ENCODE data around the gene MRGPRG. TPM values are rescaled to one million over a fixed set of nuclear protein-coding genes. Genes with fewer than 3 reads are reported as not detected.

Gene MRGPRG
- total and polyA plus RNA-seq, 4 donors: not detected

- H3K9ac ChIP-seq (ENCODE audit: insufficient read depth in 1 of 2, low read length in 2 of 2): no peak overlapping the region
- ATAC-seq (ENCODE audit: insufficient read depth, low FRiP score): no peak
- no peak overlapping the region for H3K27ac ChIP-seq (ENCODE audit: low read depth in 1 of 2, low read length in 1 of 2)
- no peaks in the 10 kb centered on the region for H3K9me3 ChIP-seq (ENCODE audit: control insufficient read depth in 4 of 4, insufficient read depth in 3 of 4, low read length in 3 of 4)
- DNase-seq: no peak
- no peak overlapping the region for H3K4me3 ChIP-seq
- 90 to 93% methylated on average over 17 of the region's 17 CpGs for WGBS, 2 donors
- TF ChIP-seq CTCF (IDR thresholded peaks at IDR 0.05; ENCODE audit: control extremely low read depth, extremely low read depth): no peak
- H3K27me3 ChIP-seq (ENCODE audit: control insufficient read depth in 3 of 3, insufficient read depth in 3 of 3, low read length in 2 of 3): no peaks in the 10 kb centered on the region
- no peaks in the 10 kb centered on the region for H3K36me3 ChIP-seq (ENCODE audit: control insufficient read depth in 4 of 4, insufficient read depth in 4 of 4, low read length in 4 of 4)
- peaks cover 0 to 3% (median 0%) of the 10 kb centered on the region in 5 donors for H3K4me1 ChIP-seq (ENCODE audit: control insufficient read depth in 5 of 5, insufficient read depth in 5 of 5, low read length in 5 of 5)
Measured at GRCh38 chr11:3188496-3189195, 30.0 kb downstream of the MRGPRG start.

- H3K4me3 ChIP-seq: no peak overlapping the region
- no peak overlapping the region for H3K27ac ChIP-seq (ENCODE audit: low read depth in 1 of 2, low read length in 1 of 2)
- no peak for ATAC-seq (ENCODE audit: insufficient read depth, low FRiP score)
- H3K4me1 ChIP-seq (ENCODE audit: control insufficient read depth in 5 of 5, insufficient read depth in 5 of 5, low read length in 5 of 5): peaks cover 0 to 3% (median 0%) of the 10 kb centered on the region in 5 donors
- H3K36me3 ChIP-seq (ENCODE audit: control insufficient read depth in 4 of 4, insufficient read depth in 4 of 4, low read length in 4 of 4): no peaks in the 10 kb centered on the region
- no peak for TF ChIP-seq CTCF (IDR thresholded peaks at IDR 0.05; ENCODE audit: control extremely low read depth, extremely low read depth)
- DNase-seq: no peak
- no peaks in the 10 kb centered on the region for H3K9me3 ChIP-seq (ENCODE audit: control insufficient read depth in 4 of 4, insufficient read depth in 3 of 4, low read length in 3 of 4)
- 86 to 88% methylated on average over 11 of the region's 11 CpGs for WGBS, 2 donors
- H3K9ac ChIP-seq (ENCODE audit: insufficient read depth in 1 of 2, low read length in 2 of 2): no peak overlapping the region
- no peaks in the 10 kb centered on the region for H3K27me3 ChIP-seq (ENCODE audit: control insufficient read depth in 3 of 3, insufficient read depth in 3 of 3, low read length in 2 of 3)
Measured at GRCh38 chr11:3186166-3186953, 32.3 kb downstream of the MRGPRG start.

GRCh38 chr11:3184732-3185347, 33.8 kb downstream of the MRGPRG start:
- DNase-seq (no peak), ATAC-seq (ENCODE audit: insufficient read depth, low FRiP score) (no peak)
- 66 to 79% methylated on average over 11 of the region's 11 CpGs for WGBS, 2 donors
- H3K27me3 ChIP-seq (ENCODE audit: control insufficient read depth in 3 of 3, insufficient read depth in 3 of 3, low read length in 2 of 3): no peaks in the 10 kb centered on the region
- no peak overlapping the region for H3K27ac ChIP-seq (ENCODE audit: low read depth in 1 of 2, low read length in 1 of 2)
- no peak for TF ChIP-seq CTCF (IDR thresholded peaks at IDR 0.05; ENCODE audit: control extremely low read depth, extremely low read depth)
- H3K9ac ChIP-seq (ENCODE audit: insufficient read depth in 1 of 2, low read length in 2 of 2): no peak overlapping the region
- H3K4me3 ChIP-seq: no peak overlapping the region
- no peaks in the 10 kb centered on the region for H3K36me3 ChIP-seq (ENCODE audit: control insufficient read depth in 4 of 4, insufficient read depth in 4 of 4, low read length in 4 of 4)
- H3K4me1 ChIP-seq (ENCODE audit: control insufficient read depth in 5 of 5, insufficient read depth in 5 of 5, low read length in 5 of 5): peaks cover 0 to 3% (median 0%) of the 10 kb centered on the region in 5 donors
- no peaks in the 10 kb centered on the region for H3K9me3 ChIP-seq (ENCODE audit: control insufficient read depth in 4 of 4, insufficient read depth in 3 of 4, low read length in 3 of 4)
